Loucy (cell line): ENCODE results near the gene ANG.
"Not testable (repeated sequence)": the region's sequence is repeated elsewhere in the genome, so short reads cannot be mapped to it uniquely, and the experiment has no call there.

Experiments used
- H2AFZ ChIP-seq: fragments of 200-600 bp; sonication (generic); 2 replicates; pipeline ENCODE4 v1.6.0; 2016; ENCODE audit warnings: antibody characterized with exemption, mild to moderate bottlenecking, low read length, moderate library complexity
- H3F3A ChIP-seq: fragments of 200-600 bp; 2 replicates; pipeline ENCODE4 v1.6.0; 2016; ENCODE audit warnings: antibody characterized with exemption, low read depth, mild to moderate bottlenecking
- H3K27me3 ChIP-seq: fragments of 200-600 bp; sonication (generic); 2 replicates; pipeline ENCODE4 v1.6.1; 2014; ENCODE audit warnings: low read length, mild to moderate bottlenecking; ENCODE audit not compliant: insufficient read depth, poor library complexity, severe bottlenecking
- H3K36me3 ChIP-seq: fragments of 200-600 bp; sonication (generic); 2 replicates; pipeline ENCODE4 v1.6.1; 2016; ENCODE audit warnings: low read length; ENCODE audit not compliant: insufficient read depth
- H3K4me1 ChIP-seq: fragments of 200-600 bp; sonication (generic); 2 replicates; pipeline ENCODE4 v1.5.1; 2014; ENCODE audit warnings: low read length, mild to moderate bottlenecking; ENCODE audit not compliant: insufficient read depth, poor library complexity, severe bottlenecking
- H3K4me2 ChIP-seq: fragments of 200-600 bp; sonication (generic); 2 replicates; pipeline ENCODE4 v1.6.0; 2014; ENCODE audit warnings: antibody characterized with exemption, low read length, low read depth, mild to moderate bottlenecking; ENCODE audit not compliant: poor library complexity, severe bottlenecking
- H3K4me3 ChIP-seq: fragments of 200-600 bp; sonication (generic); 2 replicates; pipeline ENCODE4 v1.5.1; 2014; ENCODE audit warnings: low read length, mild to moderate bottlenecking, mixed read lengths; ENCODE audit not compliant: poor library complexity, severe bottlenecking
- H3K79me2 ChIP-seq: fragments of 200-600 bp; sonication (generic); 2 replicates; pipeline ENCODE4 v1.6.1; 2014; ENCODE audit warnings: low read length; ENCODE audit not compliant: insufficient read depth
- H3K9ac ChIP-seq: fragments of 200-600 bp; sonication (generic); 2 replicates; pipeline ENCODE4 v1.6.0; 2014; ENCODE audit warnings: mild to moderate bottlenecking, low read depth, low read length, moderate library complexity; ENCODE audit not compliant: poor library complexity, severe bottlenecking
- H3K9me2 ChIP-seq: fragments of 200-600 bp; sonication (generic); replicated peaks from 2 replicates; pipeline ENCODE4 v1.6.1; 2016; ENCODE audit warnings: low read depth, low read length, mixed read lengths
- H3K9me3 ChIP-seq: fragments of 200-600 bp; sonication (generic); 2 replicates; pipeline ENCODE4 v1.6.1; 2014; ENCODE audit warnings: mild to moderate bottlenecking, antibody characterized with exemption, low read length, low read depth; ENCODE audit not compliant: insufficient read depth
- H4K20me1 ChIP-seq: fragments of 200-600 bp; sonication (generic); 2 replicates; pipeline ENCODE4 v1.6.0; 2014; ENCODE audit warnings: antibody characterized with exemption, low read length, mild to moderate bottlenecking; ENCODE audit not compliant: insufficient read depth, poor library complexity, severe bottlenecking
- CTCF ChIP-seq: fragments of 200-600 bp; sonication (generic); conservative IDR thresholded peaks from 2 replicates; pipeline ENCODE4 v1.5.1; 2014; ENCODE audit warnings: mild to moderate bottlenecking, antibody characterized with exemption, low read length
- EZH2phosphoT487 ChIP-seq: fragments of 200-600 bp; IDR thresholded peaks from 2 replicates; pipeline ENCODE4 v1.6.1; 2018; ENCODE audit warnings: antibody characterized with exemption, mild to moderate bottlenecking, moderate library complexity, borderline replicate concordance

Gene ANG

GRCh38 chr14:20662968-20663732, 25.4 kb upstream of the ANG start:
- H3K9ac ChIP-seq = no peak overlapping the region
- no peaks in the 10 kb centered on the region for H4K20me1 ChIP-seq
- H3K4me3 ChIP-seq = no peak overlapping the region

GRCh38 chr14:20666400-20666961, 22.1 kb upstream of the ANG start:
- H3K4me3 ChIP-seq, H3F3A ChIP-seq, H3K9me2 ChIP-seq, H3K4me2 ChIP-seq, H4K20me1 ChIP-seq, H2AFZ ChIP-seq, H3K27me3 ChIP-seq, H3K36me3 ChIP-seq, H3K79me2 ChIP-seq, H3K9me3 ChIP-seq, H3K9ac ChIP-seq: not testable (repeated sequence)
- peaks cover 15% of the 10 kb centered on the region for H3K4me1 ChIP-seq

More at GRCh38 chr14:20662968-20663732, 25.4 kb upstream of the ANG start:
- Histone ChIP-seq H3K9me2 (no peaks in the 10 kb centered on the region), H3K27me3 (no peaks in the 10 kb centered on the region), H3K79me2 (no peaks in the 10 kb centered on the region), H3K36me3 (no peaks in the 10 kb centered on the region), H3K4me1 (peaks cover 8% of the 10 kb centered on the region), H3K4me2 (peak overlapping the region; percentile 2), H2AFZ (peak overlapping the region; percentile 59; the same call in 1 of the 2 replicates), H3F3A (no peaks in the 10 kb centered on the region), H3K9me3 (no peaks in the 10 kb centered on the region)
- TF ChIP-seq EZH2phosphoT487 = no peak
- TF ChIP-seq CTCF = peak; percentile 59

GRCh38 chr14:20667957-20668356, 20.6 kb upstream of the ANG start:
- H3K9ac ChIP-seq = no peak overlapping the region
- no peaks in the 10 kb centered on the region for H3K79me2 ChIP-seq
- H3K36me3 ChIP-seq = no peaks in the 10 kb centered on the region
- H3K4me3 ChIP-seq = no peak overlapping the region
- TF ChIP-seq EZH2phosphoT487 = no peak
- no peak for TF ChIP-seq CTCF
- no peaks in the 10 kb centered on the region for H3K9me2 ChIP-seq
- H2AFZ ChIP-seq = peak overlapping the region; percentile 57; the same call in 1 of the 2 replicates
- H3K27me3 ChIP-seq = no peaks in the 10 kb centered on the region
- peak overlapping the region; percentile 12 for H3K4me2 ChIP-seq
- H3F3A ChIP-seq = no peaks in the 10 kb centered on the region; the same call in 1 of the 2 replicates
- no peaks in the 10 kb centered on the region for H3K9me3 ChIP-seq
- H4K20me1 ChIP-seq = no peaks in the 10 kb centered on the region
- peaks cover 25% of the 10 kb centered on the region for H3K4me1 ChIP-seq
